H1 (cell line): Measurements from ENCODE around the gene NKPD1. TPM values are rescaled to one million over a fixed set of nuclear protein-coding genes. Genes with fewer than 3 reads are reported as not detected.

Experiments
- CTCF ChIA-PET: fragments of 300-600 bp; sonication (Branson Sonifier 250); formaldehyde crosslinking; loops from one replicate; lab custom pipeline; 2021; ENCODE audit not compliant: partially characterized antibody; lab: Charles Lee
- POLR2A ChIA-PET: fragments of 300-600 bp; sonication (Branson Sonifier 250); formaldehyde crosslinking; loops from one replicate; lab custom pipeline; 2021; ENCODE audit warnings: inconsistent platforms; ENCODE audit not compliant: partially characterized antibody; lab: Charles Lee
- DNase-seq, 2 experiments: peaks; one replicate each; pipeline versions ENCODE4 v3.0.0 to v3.0.0-alpha.2; 2010 to 2022; ENCODE audit warnings: low spot score in 2 of 2, low read depth in 1 of 2, mixed read lengths in 1 of 2
- FAIRE-seq: peaks from 2 replicates; lab custom pipeline; 2011; peaks lifted over from hg19 to GRCh38; lab: Jason Lieb, UNC
- H2AFZ ChIP-seq: 2 replicates; pipeline ENCODE4 v1.8.1; 2012; ENCODE audit warnings: low read length, inconsistent platforms
- H2AK5ac ChIP-seq: 2 replicates; pipeline ENCODE4 v1.6.1; 2013; ENCODE audit warnings: low read depth, low read length
- H2BK120ac ChIP-seq: replicated peaks from 2 replicates; pipeline ENCODE3; 2013; ENCODE audit warnings: low read depth, low read length, inconsistent platforms
- H2BK12ac ChIP-seq: 2 replicates; pipeline ENCODE4 v1.6.1; 2013; ENCODE audit warnings: low read depth, low read length
- H2BK15ac ChIP-seq: 2 replicates; pipeline ENCODE4 v1.6.1; 2013; ENCODE audit warnings: low read length
- H2BK20ac ChIP-seq: 2 replicates; pipeline ENCODE4 v1.6.1; 2013; ENCODE audit warnings: low read length
- H2BK5ac ChIP-seq: 2 replicates; pipeline ENCODE4 v1.6.1; 2013; ENCODE audit warnings: low read depth, low read length
- H3K14ac ChIP-seq: 2 replicates; pipeline ENCODE4 v1.6.1; 2013; ENCODE audit warnings: inconsistent platforms; ENCODE audit not compliant: insufficient read length
- H3K18ac ChIP-seq: 2 replicates; pipeline ENCODE4 v1.6.1; 2013; ENCODE audit warnings: low read length; ENCODE audit errors: extremely low read depth
- H3K23ac ChIP-seq: 2 replicates; pipeline ENCODE4 v1.6.1; 2013; ENCODE audit warnings: inconsistent platforms; ENCODE audit not compliant: insufficient read length
- H3K23me2 ChIP-seq: 2 replicates; pipeline ENCODE4 v1.6.1; 2013; ENCODE audit warnings: low read depth, low read length
- H3K27ac ChIP-seq: 2 replicates; pipeline ENCODE4 v1.6.1; 2011; ENCODE audit warnings: low read depth, low read length, inconsistent platforms
- H3K27me3 ChIP-seq, 4 experiments: replicated peaks in 1 of 4; 1 replicate in 1 of 4; 2 replicates in 3 of 4; pipeline versions ENCODE4 v1.6.1 to v1.8.1; 2011 to 2013; ENCODE audit warnings: low read length in 3 of 4, mild to moderate bottlenecking in 3 of 4, inconsistent platforms in 2 of 4, mixed read lengths in 2 of 4, moderate library complexity in 1 of 4; ENCODE audit not compliant: control insufficient read depth in 3 of 4, insufficient read depth in 3 of 4; ENCODE audit errors: extremely low read depth in 1 of 4
- H3K36me3 ChIP-seq, 4 experiments: 2 replicates each; pipeline versions ENCODE4 v1.6.1 to v1.8.1; 2011 to 2013; ENCODE audit warnings: mild to moderate bottlenecking in 4 of 4, low read length in 3 of 4, moderate library complexity in 2 of 4, control low read depth in 1 of 4, inconsistent platforms in 1 of 4; ENCODE audit not compliant: insufficient read depth in 4 of 4, control insufficient read depth in 2 of 4
- H3K4ac ChIP-seq: replicated peaks from 2 replicates; pipeline ENCODE3; 2013; ENCODE audit warnings: low read length, low read depth, mixed read lengths, inconsistent platforms; ENCODE audit not compliant: insufficient read length
- H3K4me1 ChIP-seq, 4 experiments: replicated peaks in 1 of 4; 1 replicate in 1 of 4; 2 replicates in 3 of 4; pipeline versions ENCODE4 v1.6.1 to v1.8.1; 2011 to 2013; ENCODE audit warnings: low read length in 3 of 4, inconsistent platforms in 2 of 4, mixed read lengths in 1 of 4; ENCODE audit not compliant: insufficient read depth in 4 of 4, control insufficient read depth in 3 of 4
- H3K4me2 ChIP-seq, 2 experiments: 2 replicates each; pipeline versions ENCODE4 v1.6.1 to v1.8.1; 2011 to 2013; ENCODE audit warnings: low read depth in 2 of 2, low read length in 2 of 2, control low read depth in 1 of 2, inconsistent platforms in 1 of 2, mild to moderate bottlenecking in 1 of 2; ENCODE audit not compliant: insufficient read depth in 1 of 2
- H3K4me3 ChIP-seq, 4 experiments: fragments of 200-600, 300-600 bp in 1 of 4; sonication (generic), shearing (Covaris generic), sonication (Bioruptor Twin) in 1 of 4; 2 replicates each; pipeline versions ENCODE4 v1.5.1 to v1.8.1; 2011 to 2016; ENCODE audit warnings: low read length in 4 of 4, low read depth in 3 of 4, control low read depth in 2 of 4, inconsistent platforms in 2 of 4, mild to moderate bottlenecking in 2 of 4, mixed read lengths in 1 of 4, moderate library complexity in 1 of 4; ENCODE audit not compliant: insufficient read depth in 2 of 4; ENCODE audit errors: extremely low read depth in 1 of 4
- H3K56ac ChIP-seq: replicated peaks from 2 replicates; pipeline ENCODE3; 2013; ENCODE audit warnings: low read depth, mild to moderate bottlenecking, mixed read lengths, low read length, inconsistent platforms; ENCODE audit not compliant: insufficient read length
- H3K79me1 ChIP-seq: 2 replicates; pipeline ENCODE4 v1.6.1; 2013; ENCODE audit warnings: low read depth, low read length, control low read depth
- H3K79me2 ChIP-seq, 2 experiments: 2 replicates each; pipeline versions ENCODE4 v1.6.1 to v1.8.1; 2012 to 2013; ENCODE audit warnings: low read length in 2 of 2, mild to moderate bottlenecking in 2 of 2, inconsistent platforms in 1 of 2; ENCODE audit not compliant: insufficient read depth in 2 of 2, control insufficient read depth in 1 of 2
- H3K9ac ChIP-seq, 4 experiments: replicated peaks in 1 of 4; 1 replicate in 1 of 4; 2 replicates in 3 of 4; pipeline versions ENCODE4 v1.6.1 to v1.8.1; 2011 to 2013; ENCODE audit warnings: low read depth in 3 of 4, low read length in 3 of 4, control low read depth in 2 of 4, mild to moderate bottlenecking in 2 of 4, moderate library complexity in 2 of 4, inconsistent platforms in 1 of 4; ENCODE audit errors: extremely low read depth in 1 of 4
- H3K9me3 ChIP-seq, 2 experiments: 2 replicates each; pipeline versions ENCODE4 v1.6.1 to v1.8.1; 2012 to 2013; ENCODE audit warnings: mild to moderate bottlenecking in 2 of 2, moderate library complexity in 2 of 2, control low read depth in 1 of 2, inconsistent platforms in 1 of 2, low read depth in 1 of 2, low read length in 1 of 2, mixed read lengths in 1 of 2; ENCODE audit not compliant: insufficient read depth in 2 of 2
- H4K20me1 ChIP-seq, 2 experiments: replicated peaks in 1 of 2; 2 replicates each; pipeline versions ENCODE3 to v1.8.1; 2011 to 2013; ENCODE audit warnings: inconsistent platforms in 2 of 2, low read length in 2 of 2, mild to moderate bottlenecking in 1 of 2; ENCODE audit not compliant: insufficient read depth in 2 of 2, control insufficient read depth in 1 of 2
- H4K5ac ChIP-seq: 2 replicates; pipeline ENCODE4 v1.6.1; 2013; ENCODE audit warnings: low read length, low read depth, mixed read lengths, inconsistent platforms; ENCODE audit not compliant: insufficient read length
- H4K8ac ChIP-seq: 2 replicates; pipeline ENCODE4 v1.8.0; 2013; ENCODE audit warnings: mild to moderate bottlenecking, moderate library complexity, low read length, inconsistent platforms; ENCODE audit not compliant: insufficient read depth; ENCODE audit errors: extremely low read depth
- H4K91ac ChIP-seq: replicated peaks from 2 replicates; pipeline ENCODE3; 2013; ENCODE audit warnings: low read length, mixed read lengths, inconsistent platforms; ENCODE audit not compliant: insufficient read length
- BACH1 ChIP-seq: IDR thresholded peaks from 2 replicates; pipeline ENCODE4 v1.6.1; 2012; ENCODE audit warnings: low read length, improper control_type of control experiment
- RXRA ChIP-seq: IDR thresholded peaks from 2 replicates; pipeline ENCODE4 v1.6.1; 2011; ENCODE audit warnings: low read depth, mild to moderate bottlenecking, low read length, moderate library complexity; ENCODE audit not compliant: insufficient read depth
- WGBS, 2 experiments: shearing (Covaris generic) in 1 of 2; methylation state at CpG; one replicate each; pipeline versions ENCODE4 v1.1.6 to v1.1.7; 2013 to 2015; ENCODE audit warnings: low lambda C conversion rate in 2 of 2, mixed read lengths in 2 of 2, inconsistent platforms in 1 of 2, low coverage in 1 of 2, missing lambda C conversion rate in 1 of 2; ENCODE audit not compliant: insufficient replicate concordance in 2 of 2, insufficient coverage in 1 of 2, insufficient read length in 1 of 2; ENCODE audit errors: extremely low coverage in 1 of 2, missing lambda C conversion rate in 1 of 2; 5-methylcytosine and 5-hydroxymethylcytosine counted together
- polyA plus RNA-seq, 7 experiments: library from polyadenylated mRNA; depleted of rRNA in 3 of 7; stranded (reverse) in 5 of 7; unstranded in 2 of 7; fragments of >200 nt in 5 of 7; fragments of 200-250 nt in 2 of 7; gene quantifications; 1 replicate in 5 of 7; 2 replicates in 1 of 7; 4 replicates in 1 of 7; pipeline versions ENCODE4 v1.2.1 to v1.2.3, GENCODE V29; 2011 to 2013; ENCODE audit warnings: missing spikeins in 2 of 7, mixed read lengths in 2 of 7
- total RNA-seq: library from RNA; stranded (reverse); fragmentation: NEBNext Ultra II Directional; extraction: Animal tissue kit (Norgen Biotek cat#: 25700); gene quantifications from 2 replicates; pipeline ENCODE4 v1.2.1, GENCODE V29; 2021

Gene NKPD1
- total and polyA plus RNA-seq, 2 of the 8 experiments (the other 6 are each of a cell fraction or from before 2014, with no cell fraction given), result 0.30 to 0.39 TPM

- no peak overlapping the region for H3K18ac ChIP-seq
- no peak for FAIRE-seq
- no peak overlapping the region for H4K5ac ChIP-seq
- H2AK5ac ChIP-seq, result no peak overlapping the region
- H3K36me3 ChIP-seq, result no peaks in the 10 kb centered on the region
- WGBS, 2 experiments, result 86% methylated on average over 17 of the region's 18 CpGs; no CpG with 5 or more reads in 1 of the 2 experiments
- no peak for DNase-seq
- no peak overlapping the region for H3K23ac ChIP-seq
- H3K27me3 ChIP-seq, result no peaks in the 10 kb centered on the region
- H3K4me1 ChIP-seq, result no peaks in the 10 kb centered on the region; a peak in 1 of 7 replicates
- no peak overlapping the region for H4K8ac ChIP-seq
- no peak overlapping the region for H2BK120ac ChIP-seq
- H2BK12ac ChIP-seq, result no peak overlapping the region
- H4K20me1 ChIP-seq, result peaks cover 3 to 10% of the 10 kb centered on the region in 2 experiments
- H2BK5ac ChIP-seq, result no peak overlapping the region
- H4K91ac ChIP-seq, result no peak overlapping the region
- CTCF ChIA-PET, result interaction anchor here (2.0 kb wide), 1 partner anchor 10 kb away, joined by 8 read pairs; no protein-coding TSS in a partner anchor
- H3K4me2 ChIP-seq, result no peak overlapping the region
- POLR2A ChIA-PET, result interaction anchor here (0.5 to 3.6 kb wide), 2 partner anchors 13 to 92 kb away, joined by 3 to 14 read pairs; partner anchors contain the start of gene NKPD1
- peaks cover 5% of the 10 kb centered on the region for H3K79me1 ChIP-seq
- H3K23me2 ChIP-seq, result no peaks in the 10 kb centered on the region; the same call in 1 of the 2 replicates
- H2AFZ ChIP-seq, result no peak overlapping the region
- H3K56ac ChIP-seq, result no peak overlapping the region
- H3K14ac ChIP-seq, result no peak overlapping the region
- H2BK20ac ChIP-seq, result no peak overlapping the region
- H3K4me3 ChIP-seq, result no peak overlapping the region
- no peak overlapping the region for H2BK15ac ChIP-seq
- H3K79me2 ChIP-seq, result peaks cover 0 to 3% of the 10 kb centered on the region in 2 experiments; a peak in 1 of 4 replicates
- H3K9ac ChIP-seq, result no peak overlapping the region
- H3K4ac ChIP-seq, result no peak overlapping the region
- no peak overlapping the region for H3K27ac ChIP-seq
- H3K9me3 ChIP-seq, result no peaks in the 10 kb centered on the region
- TF ChIP-seq RXRA (no peak), BACH1 (no peak)
Measured at GRCh38 chr19:45172611-45173208, 11.9 kb upstream of the NKPD1 start.
